Caki2 (cell line): ENCODE results near the gene CPLX1. TPM values are rescaled to one million over a fixed set of nuclear protein-coding genes. Genes with fewer than 3 reads are reported as not detected.

ENCODE experiments used
- DNase-seq: peaks from one replicate; pipeline ENCODE4 v3.0.0-alpha.2; 2015; ENCODE audit warnings: low read depth
- in situ Hi-C: cut with HindIII; loops from 2 replicates; pipeline ENCODE4 v1.10.0; 2016; ENCODE audit warnings: low sequenced_read_pairs, low pct_unique_long_range_greater_than_20kb, mixed read lengths
- total RNA-seq: library from RNA; depleted of rRNA; stranded (reverse); fragments of >200 nt; shearing (Covaris generic); gene quantifications from 2 replicates; pipeline ENCODE4 v1.2.3, GENCODE V29; 2014; ENCODE audit warnings: low replicate concordance

CPLX1 gene
- total RNA-seq, 1 experiment from 2014 or later: 1.5 TPM

DNA sequence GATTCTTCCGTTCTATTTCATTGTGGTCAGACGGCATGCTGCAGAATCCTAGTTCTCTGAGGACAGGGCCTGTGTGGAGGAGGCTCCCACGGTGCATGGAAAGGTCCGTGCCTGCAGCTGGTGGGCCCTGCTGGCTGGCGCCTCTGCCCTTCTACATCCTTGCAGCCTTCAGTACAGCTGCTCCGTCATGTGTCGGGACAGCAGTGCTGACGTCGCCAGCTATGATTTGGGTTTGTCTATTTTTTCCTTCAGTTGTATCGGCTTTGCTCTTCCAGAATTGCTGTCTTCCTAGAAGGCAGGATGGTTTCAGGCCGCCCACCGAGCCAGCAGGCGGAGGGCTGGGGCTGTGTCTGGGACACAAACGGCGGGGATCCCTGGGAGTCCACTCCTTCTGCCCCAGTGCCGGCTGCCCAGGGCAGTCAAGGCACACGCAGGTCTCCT is 32.1 kb upstream of the CPLX1 start:
- no peak for DNase-seq
- in situ Hi-C loops: no loop called here

GRCh38 chr4:857461-857860 is 31.5 kb upstream of the CPLX1 start:
- in situ Hi-C loops: no loop called here
- no peak for DNase-seq

DNA sequence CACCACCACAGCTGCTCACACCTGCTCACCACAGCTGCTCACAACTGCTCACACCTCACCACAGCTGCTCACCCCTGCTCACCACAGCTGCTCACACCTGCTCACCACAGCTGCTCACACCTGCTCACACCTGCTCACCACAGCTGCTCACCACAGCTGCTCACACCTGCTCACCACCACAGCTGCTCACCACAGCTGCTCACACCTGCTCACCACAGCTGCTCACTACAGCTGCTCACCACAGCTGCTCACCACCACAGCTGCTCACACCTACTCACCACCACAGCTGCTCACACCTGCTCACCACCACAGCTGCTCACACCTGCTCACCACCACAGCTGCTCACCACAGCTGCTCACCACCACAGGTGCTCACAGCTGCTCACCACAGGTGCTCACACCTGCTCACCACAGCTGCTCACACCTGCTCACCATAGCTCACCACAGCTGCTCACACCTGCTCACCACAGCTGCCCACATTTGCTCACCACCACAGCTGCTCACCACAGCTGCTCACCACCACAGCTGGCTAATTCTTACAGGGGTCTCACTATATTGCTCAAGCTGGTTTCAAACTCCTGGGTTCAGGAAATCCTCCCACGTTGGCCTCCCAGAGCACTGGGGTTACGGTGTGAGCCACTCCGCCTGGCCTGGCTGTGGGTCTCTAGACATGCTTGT is 30.4 kb upstream of the CPLX1 start:
- in situ Hi-C loops: no loop called here
- DNase-seq: no peak

DNA sequence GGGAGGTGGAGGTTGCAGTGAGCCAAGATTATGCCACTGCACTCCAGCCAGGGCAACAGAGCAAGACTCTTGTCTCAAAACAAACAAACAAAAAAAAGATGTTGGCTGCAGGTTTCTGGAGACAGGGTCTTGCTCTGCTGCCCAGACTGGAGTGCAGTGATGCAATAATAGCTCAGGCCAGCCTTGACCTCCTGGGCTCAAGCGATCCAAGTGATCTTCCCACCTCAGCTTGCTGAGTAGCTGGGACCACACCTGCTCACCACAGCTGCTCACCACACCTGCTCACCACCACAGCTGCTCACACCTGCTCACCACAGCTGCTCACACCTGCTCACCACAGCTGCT is 29.9 kb upstream of the CPLX1 start:
- no peak for DNase-seq
- in situ Hi-C loops: no loop called here

GRCh38 chr4:854356-854755 is 28.4 kb upstream of the CPLX1 start:
- in situ Hi-C loops: no loop called here
- DNase-seq: no peak

- no peak for DNase-seq
- in situ Hi-C loops: no loop called here
Observed at GRCh38 chr4:853416-853781, 27.5 kb upstream of the CPLX1 start.

GRCh38 chr4:851701-852430 is 25.9 kb upstream of the CPLX1 start:
- DNase-seq: no peak
- in situ Hi-C loops: no loop called here

GRCh38 chr4:850323-850945 is 24.5 kb upstream of the CPLX1 start:
- DNase-seq: no peak
- in situ Hi-C loops: no loop called here

DNA sequence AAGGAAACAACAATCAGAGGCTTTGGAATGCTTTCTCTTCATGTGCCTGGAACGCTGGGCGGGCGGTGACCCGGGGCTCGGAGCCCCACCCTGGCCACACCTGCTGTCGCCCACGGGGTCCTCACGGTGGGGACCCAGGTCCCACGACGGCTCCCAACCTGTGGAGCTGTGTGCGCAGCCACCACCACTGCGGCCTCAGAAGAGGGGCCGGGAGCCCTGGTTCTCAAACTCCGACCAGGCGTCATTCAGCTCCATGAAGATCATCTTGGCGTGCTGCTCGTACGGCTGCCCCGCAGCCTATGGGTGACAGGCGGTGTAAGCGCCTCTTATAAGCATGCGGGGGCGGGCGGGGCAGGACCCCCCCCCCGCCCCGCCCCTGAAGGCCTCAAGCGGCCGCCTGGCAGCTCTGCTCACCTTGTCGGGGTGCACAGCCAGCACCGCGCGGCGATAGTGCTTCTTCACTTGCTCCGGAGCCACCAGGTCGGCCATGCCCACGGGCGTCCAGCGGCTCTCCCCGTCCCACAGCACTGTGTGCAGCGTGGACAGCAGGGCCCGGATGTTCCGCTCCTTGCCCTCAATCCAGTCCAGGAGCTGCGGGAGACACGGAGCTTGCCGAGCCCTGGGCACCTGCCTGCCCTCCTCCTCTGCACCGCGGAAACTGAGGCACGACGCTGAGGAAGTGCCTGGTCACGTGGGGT is 23.7 kb upstream of the CPLX1 start:
- in situ Hi-C loops: no loop called here
- DNase-seq: no peak

DNA sequence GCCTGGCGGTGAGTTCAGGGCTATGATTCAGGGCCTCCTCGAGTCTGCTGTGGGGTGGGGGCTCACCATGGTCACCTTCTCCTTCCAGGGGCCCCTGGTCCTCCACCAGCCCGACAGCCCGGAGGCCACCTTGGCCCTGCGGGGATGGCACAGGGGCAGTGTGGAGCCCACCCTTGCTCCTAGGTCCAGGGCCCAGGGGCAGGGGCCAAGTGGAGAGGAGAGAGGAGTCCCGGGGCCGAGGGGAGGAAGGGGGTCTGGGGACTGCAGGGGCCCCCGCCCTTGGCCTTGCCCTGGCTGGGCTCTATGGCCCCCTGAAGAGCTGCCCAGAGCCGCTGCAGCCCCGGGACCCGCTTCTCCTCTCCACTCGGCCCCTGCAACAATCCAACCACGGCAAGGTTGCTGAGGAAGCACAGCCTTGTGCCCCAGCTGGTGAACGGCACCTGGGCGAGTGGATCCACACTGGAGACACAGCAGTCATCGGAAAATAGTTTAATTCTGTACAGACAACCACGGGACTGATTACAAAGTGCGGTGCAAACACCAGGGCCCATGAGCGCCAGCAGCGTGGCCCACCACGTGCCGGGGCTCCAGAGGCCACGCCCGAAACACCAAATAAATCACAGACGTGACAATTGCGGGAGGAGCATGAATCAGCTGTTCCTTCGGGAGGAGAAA is 23.0 kb upstream of the CPLX1 start:
- in situ Hi-C loops: no loop called here
- DNase-seq: no peak

GRCh38 chr4:848307-848691 is 22.4 kb upstream of the CPLX1 start:
- DNase-seq: no peak
- in situ Hi-C loops: no loop called here

- no peak for DNase-seq
- in situ Hi-C loops: no loop called here
Observed at GRCh38 chr4:845836-846251, 19.9 kb upstream of the CPLX1 start.

- no peak for DNase-seq
- in situ Hi-C loops: no loop called here
Observed at GRCh38 chr4:845233-845835, 19.4 kb upstream of the CPLX1 start.

DNA sequence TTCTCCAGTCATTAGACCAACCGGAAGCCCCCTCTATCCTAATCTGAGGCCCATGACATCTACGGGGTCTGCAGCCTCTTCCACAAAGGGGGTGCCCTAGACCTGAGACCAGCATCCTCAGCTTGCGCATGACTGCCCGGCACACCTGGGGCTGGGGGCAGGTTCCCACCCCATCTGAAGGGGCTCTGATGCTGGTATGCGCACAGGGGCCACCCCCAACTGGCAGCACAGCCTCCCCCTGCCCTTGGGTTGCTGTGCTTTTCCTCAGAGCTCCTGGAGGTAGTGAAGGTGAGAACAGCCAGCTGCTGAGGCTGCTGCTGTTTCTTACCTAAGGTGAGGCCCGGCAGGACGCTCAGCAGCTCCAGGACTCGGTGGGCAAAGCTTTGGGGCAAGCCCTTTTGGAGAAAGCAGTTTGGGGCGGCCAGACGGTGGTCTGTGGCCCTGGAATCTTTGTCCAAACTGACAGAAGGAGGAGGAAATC is 18.9 kb upstream of the CPLX1 start:
- in situ Hi-C loops: no loop called here
- no peak for DNase-seq

DNA sequence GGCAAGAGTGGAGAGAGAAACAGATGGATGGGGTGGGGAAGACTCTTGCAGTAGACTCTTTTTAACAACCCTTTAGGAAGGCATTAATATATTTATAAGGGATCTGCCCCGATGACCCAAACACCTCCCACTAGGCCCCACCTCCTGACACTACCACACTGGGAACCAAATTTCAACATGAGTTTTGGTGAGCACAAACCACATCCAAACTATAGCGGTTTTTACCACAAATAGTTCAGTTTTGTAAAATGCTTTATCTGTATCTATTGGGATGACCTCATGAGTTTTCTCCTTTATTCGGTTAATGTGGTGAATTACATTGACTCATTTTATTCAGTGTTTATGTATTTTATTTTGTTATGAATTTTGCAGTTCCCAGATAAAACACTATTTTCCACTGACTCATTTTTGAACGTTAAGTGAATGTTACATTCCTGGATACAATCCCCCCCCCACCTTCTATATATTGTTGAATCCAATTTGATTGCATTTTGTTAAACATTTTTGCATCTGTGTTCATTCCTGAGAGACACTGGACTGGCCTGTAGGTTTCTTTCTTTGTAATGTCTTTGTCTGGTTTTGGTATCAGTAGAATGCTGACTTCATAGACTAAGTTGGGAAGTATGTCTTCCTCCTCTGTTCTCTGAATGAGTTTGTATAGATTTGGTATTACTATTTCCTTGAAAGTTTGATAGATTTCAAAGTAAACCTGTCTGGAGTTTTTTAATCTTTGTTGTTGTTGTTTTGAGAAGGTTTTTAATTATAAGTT is 13.9 kb upstream of the CPLX1 start:
- in situ Hi-C loops: no loop called here
- DNase-seq: no peak

DNA sequence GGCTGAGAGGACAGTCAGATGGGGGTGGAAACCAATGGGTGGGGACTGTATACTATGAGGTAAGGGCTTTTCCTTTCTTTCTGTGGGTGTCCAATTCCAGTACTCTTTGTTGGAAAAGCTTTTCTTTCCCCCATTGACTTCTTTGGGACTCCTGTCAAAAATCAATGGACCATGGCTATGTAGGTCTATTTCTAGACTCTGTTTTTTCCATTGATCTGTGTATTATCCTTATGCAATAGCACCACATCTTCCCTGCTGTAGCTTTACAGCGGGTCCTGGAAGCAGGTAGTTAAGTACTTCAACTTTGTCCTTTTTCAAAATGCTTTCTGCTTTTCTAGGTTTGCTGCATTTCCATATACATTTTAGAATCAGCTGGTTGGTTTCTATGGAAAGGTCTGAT is 11.8 kb upstream of the CPLX1 start:
- no peak for DNase-seq
- in situ Hi-C loops: no loop called here

GRCh38 chr4:836750-837301 is 10.9 kb upstream of the CPLX1 start:
- in situ Hi-C loops: no loop called here

More at GRCh38 chr4:836750-837301, 10.9 kb upstream of the CPLX1 start:
- DNase-seq: no peak
